Measurements from ENCODE around the gene GARIN6.
"Not testable (repeated sequence)": the region's sequence is repeated elsewhere in the genome, so short reads cannot be mapped to it uniquely, and the experiment has no call there.

GARIN6 gene

GRCh38 chr12:99619389-99620158 lies 28.0 kb upstream of the GARIN6 start:
- peak; percentile 60 for TF ChIP-seq CTCF (IDR thresholded peaks at IDR 0.05; ENCODE audit: low read depth, low read length)
- DNase-seq (ENCODE audit: low read depth in 2 of 2), result peak; percentile 27 to 31

GRCh38 chr12:99620159-99620479 lies 27.4 kb upstream of the GARIN6 start:
- TF ChIP-seq CTCF (IDR thresholded peaks at IDR 0.05; ENCODE audit: low read depth, low read length), result no peak
- no peak overlapping the region for H3K4me3 ChIP-seq (replicated peaks in 1 of 2; ENCODE audit: low read depth in 2 of 2, low read length in 2 of 2)
- DNase-seq (ENCODE audit: low read depth in 2 of 2), result no peak

More at GRCh38 chr12:99619389-99620158, 28.0 kb upstream of the GARIN6 start:
- H3K4me3 ChIP-seq (replicated peaks in 1 of 2; ENCODE audit: low read depth in 2 of 2, low read length in 2 of 2), result no peak overlapping the region

- H3K4me3 ChIP-seq (replicated peaks in 1 of 2; ENCODE audit: low read depth in 2 of 2, low read length in 2 of 2); DNase-seq (ENCODE audit: low read depth in 2 of 2): not testable (repeated sequence)
These were observed 23.0 kb upstream of the GARIN6 start for GRCh38 chr12:99624591-99624990.

GRCh38 chr12:99627459-99627858 lies 20.1 kb upstream of the GARIN6 start:
- no peak overlapping the region for H3K4me3 ChIP-seq (replicated peaks in 1 of 2; ENCODE audit: low read depth in 2 of 2, low read length in 2 of 2)

GRCh38 chr12:99644629-99645028 lies 2.9 kb upstream of the GARIN6 start:
- no peak overlapping the region for H3K4me3 ChIP-seq (replicated peaks in 1 of 2; ENCODE audit: low read depth in 2 of 2, low read length in 2 of 2)
- DNase-seq (ENCODE audit: low read depth in 2 of 2), result no peak
- TF ChIP-seq CTCF (IDR thresholded peaks at IDR 0.05; ENCODE audit: low read depth, low read length), result no peak

More at GRCh38 chr12:99627459-99627858, 20.1 kb upstream of the GARIN6 start:
- no peak for DNase-seq (ENCODE audit: low read depth in 2 of 2)
- TF ChIP-seq CTCF (IDR thresholded peaks at IDR 0.05; ENCODE audit: low read depth, low read length), result no peak

GRCh38 chr12:99648183-99648582 lies 630 bp downstream of the GARIN6 start:
- no peak for DNase-seq (ENCODE audit: low read depth in 2 of 2)
- TF ChIP-seq CTCF (IDR thresholded peaks at IDR 0.05; ENCODE audit: low read depth, low read length), result no peak
- no peak overlapping the region for H3K4me3 ChIP-seq (replicated peaks in 1 of 2; ENCODE audit: low read depth in 2 of 2, low read length in 2 of 2)

- DNase-seq (ENCODE audit: low read depth in 2 of 2), result no peak
- H3K4me3 ChIP-seq (replicated peaks in 1 of 2; ENCODE audit: low read depth in 2 of 2, low read length in 2 of 2), result no peak overlapping the region
- no peak for TF ChIP-seq CTCF (IDR thresholded peaks at IDR 0.05; ENCODE audit: low read depth, low read length)
These were observed 2.0 kb downstream of the GARIN6 start for GRCh38 chr12:99649551-99649950.
